ENCODE results near the gene NAA80.

The NAA80 gene

DNA sequence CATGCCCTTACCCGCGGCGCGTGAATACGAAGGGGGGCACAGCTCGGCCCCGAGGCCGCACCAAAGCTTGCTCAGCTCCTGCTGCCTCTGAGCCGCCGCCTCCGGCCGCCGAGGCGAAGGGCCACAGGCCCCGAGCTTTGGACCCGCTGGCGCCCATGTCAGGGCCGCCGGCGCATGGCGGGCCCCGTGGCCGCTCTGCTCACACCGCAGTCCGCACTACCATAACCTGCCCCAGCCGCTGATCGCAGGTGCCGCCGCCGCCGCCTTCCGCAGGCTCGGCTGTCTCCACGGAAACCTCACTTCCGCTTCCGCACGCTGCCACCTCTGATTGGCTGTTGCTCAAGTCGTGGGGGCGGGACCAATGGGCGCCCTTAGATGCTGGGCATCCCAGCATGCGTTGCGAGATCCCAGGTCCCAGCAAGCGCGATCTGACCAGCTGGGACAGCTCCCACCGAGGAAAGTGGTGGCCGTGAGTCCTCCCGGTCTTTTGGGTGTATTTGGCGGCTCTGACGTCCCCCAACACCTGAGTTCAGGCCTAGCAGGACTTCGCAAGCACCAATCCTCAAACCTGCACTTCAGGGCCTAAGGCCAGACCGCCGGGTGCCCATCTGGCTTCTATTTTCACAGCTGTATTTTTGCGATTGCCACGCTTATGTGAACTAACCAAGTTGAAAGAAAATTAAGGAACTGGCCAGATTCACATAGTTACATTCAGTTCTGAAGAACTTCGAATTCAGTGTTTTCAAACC lies 28.9 kb upstream of the NAA80 start, which contains the start of gene TUSC2:
TSS of gene TUSC2 (minus strand) at position 281 of the 749 bp plus-strand sequence. CDS start at position 157, 124 bp downstream.
- DNase-seq, result peak; percentile 95

DNA sequence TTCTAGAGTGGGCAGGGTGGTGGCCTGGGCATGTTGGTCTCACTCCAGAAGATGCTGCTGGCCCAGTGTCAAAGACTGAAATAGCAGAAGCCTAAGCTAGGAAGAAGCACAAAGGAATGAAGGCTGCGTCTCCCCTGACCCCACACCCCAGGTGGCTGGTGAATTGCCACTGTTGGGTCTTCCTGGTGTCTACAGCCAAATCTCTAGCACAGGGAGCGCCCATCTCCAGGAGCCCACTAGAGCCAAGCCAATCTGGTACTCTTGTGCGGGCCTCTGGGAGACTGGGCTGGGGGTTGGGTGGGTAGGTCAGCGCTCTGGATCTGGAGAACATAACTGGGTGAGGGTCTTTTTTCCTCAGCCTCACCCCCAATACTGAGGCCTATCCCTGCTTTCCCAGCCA lies 27.9 kb upstream of the NAA80 start:
- DNase-seq, result no peak

- DNase-seq, result no peak
Observed at GRCh38 chr3:50326182-50326541, 27.0 kb upstream of the NAA80 start.

DNA sequence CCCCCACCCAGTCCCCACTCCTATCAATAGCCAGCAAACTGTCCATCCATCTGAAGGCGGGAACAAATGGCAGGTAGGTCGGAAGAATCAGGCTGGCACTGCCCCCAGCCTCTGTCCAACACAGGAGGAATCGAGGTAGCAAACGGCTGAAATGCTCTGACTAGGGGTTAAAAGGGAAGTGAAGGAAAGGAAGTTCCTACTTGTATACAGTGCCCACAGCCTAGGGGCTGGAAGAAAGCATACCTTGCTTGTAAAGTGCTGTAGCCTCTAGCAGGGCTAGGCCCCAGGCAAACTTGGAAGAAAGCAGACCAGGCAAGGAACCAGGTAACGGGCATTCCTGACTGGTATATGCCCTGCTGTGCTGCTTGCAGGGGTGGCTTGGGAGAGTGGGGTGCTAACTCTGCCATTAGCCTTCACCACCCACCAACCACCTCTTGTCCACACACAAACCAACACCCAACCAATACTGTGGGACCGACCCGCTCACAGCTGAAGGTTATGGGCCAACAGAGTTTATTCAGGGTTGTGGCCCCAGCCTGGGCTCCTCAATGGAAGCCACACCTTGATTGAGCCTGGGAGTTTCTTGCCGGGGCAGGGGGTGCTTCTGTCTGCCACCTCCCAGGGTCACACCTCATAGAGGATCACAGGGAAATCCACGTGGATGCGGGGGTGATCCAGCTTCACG lies 26.4 kb upstream of the NAA80 start:
- no peak for DNase-seq

DNA sequence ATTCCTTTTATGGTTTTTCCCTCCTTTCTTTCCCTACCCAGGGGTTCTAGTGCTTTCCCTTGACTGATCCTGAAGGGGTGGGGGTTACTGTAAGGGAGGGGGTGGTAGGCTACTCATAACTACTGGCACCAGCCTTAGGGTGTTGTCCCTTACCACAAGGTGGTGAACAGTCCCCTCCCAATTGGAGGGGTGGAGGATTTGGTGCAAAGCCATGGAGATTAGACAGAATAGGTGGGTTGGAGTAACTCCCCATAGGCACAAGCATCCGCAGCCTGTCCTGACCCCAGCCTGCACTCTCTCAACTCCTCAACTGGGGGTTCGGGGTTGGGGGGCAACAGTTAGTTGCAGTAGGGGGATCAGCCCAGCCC lies 25.9 kb upstream of the NAA80 start:
- DNase-seq, result no peak

GRCh38 chr3:50324351-50325112 lies 25.3 kb upstream of the NAA80 start:
- peak; percentile 70 for DNase-seq

- no peak for DNase-seq
Observed at GRCh38 chr3:50323614-50324199, 24.5 kb upstream of the NAA80 start.

- no peak for DNase-seq
Observed at GRCh38 chr3:50323092-50323600, 23.9 kb upstream of the NAA80 start.

GRCh38 chr3:50322386-50323091 lies 23.3 kb upstream of the NAA80 start, which contains the start of gene HYAL2:
HYAL2 (minus strand) TSS chr3:50322745; CDS start chr3:50320489, 2,256 bp downstream.
- no peak for DNase-seq

- DNase-seq, result no peak
Observed at GRCh38 chr3:50322115-50322385, 22.8 kb upstream of the NAA80 start.

- peak; percentile 86 for DNase-seq
Observed at GRCh38 chr3:50321336-50322114, 22.3 kb upstream of the NAA80 start.

- DNase-seq, result no peak
Observed at GRCh38 chr3:50320853-50321335, 21.7 kb upstream of the NAA80 start.

- DNase-seq, result no peak
Observed at GRCh38 chr3:50319894-50320625, 20.9 kb upstream of the NAA80 start.

DNA sequence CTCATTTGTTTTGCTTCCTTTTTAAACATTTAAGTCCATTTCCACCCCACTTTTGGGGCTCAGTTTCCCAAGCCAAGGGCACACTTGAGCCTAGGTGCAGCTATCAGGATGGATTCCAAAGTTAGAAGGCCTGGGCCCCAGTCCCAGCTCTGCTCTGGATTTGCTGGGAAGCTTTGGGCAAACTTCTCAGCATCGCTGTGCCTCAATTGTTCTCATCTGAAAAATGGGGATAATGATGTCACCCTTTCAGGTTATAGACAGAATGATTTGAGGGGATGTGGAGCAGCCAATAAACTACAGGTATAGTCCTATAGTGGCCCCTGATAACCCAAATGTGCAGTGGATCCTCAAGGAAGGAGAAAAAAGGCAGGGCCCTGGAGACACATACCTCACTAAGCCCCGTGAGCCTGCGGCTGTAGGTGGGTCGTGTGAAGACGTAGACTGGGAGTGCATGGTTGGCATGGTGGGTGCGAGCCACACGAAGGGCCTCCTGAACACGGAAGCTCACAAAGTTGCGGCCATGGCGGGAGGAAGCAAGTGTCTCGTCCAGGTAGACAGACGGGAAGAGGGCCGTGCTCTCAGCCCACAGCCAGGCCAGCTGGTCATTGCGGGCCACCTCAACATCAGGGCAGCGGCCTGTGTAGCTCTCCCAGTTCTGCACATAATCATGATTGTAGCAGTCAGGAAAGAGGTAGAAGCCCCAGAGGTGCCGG lies 20.1 kb upstream of the NAA80 start:
- no peak for DNase-seq

DNA sequence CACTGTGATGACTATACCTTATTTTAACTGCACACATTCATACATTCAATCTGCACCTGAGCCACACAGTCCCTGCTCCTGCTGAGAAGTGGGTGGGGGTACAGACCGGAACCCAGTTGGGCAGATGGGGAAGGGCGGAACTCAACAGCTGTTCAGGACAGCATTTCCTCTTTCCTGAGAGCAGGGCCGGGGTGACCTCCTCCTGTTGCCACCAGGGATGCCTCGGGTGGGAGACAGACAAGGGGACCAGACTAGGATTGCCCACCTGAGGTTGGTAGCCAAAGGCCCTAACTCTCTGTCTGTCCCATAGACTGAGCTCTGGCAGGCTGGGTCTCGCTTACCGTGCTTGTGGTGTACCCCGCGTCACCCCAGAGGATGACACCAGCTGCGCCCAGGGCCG lies 19.4 kb upstream of the NAA80 start:
- no peak for DNase-seq

DNA sequence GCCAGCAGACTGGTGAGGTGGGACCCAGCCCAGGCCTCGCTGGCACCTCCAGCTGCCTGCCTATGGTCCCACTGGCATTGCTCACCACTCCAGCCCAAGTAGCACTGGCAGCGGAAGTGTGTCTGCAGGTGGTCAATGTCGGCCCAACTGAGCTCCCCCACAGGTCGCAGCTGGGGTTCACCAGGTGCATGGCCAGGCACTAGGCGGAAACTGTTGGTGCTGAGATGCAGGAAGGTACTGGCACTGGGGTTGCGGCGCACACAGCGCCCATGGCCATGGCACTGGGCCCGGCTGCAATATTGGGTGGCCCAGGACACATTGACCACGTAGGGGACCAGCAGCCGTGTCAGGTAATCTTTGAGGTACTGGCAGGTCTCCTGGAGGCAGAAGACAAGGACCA lies 19.0 kb upstream of the NAA80 start:
- DNase-seq, result no peak

- DNase-seq, result no peak
Observed at GRCh38 chr3:50317300-50317699, 18.1 kb upstream of the NAA80 start.

GRCh38 chr3:50316657-50317242 lies 17.5 kb upstream of the NAA80 start:
- DNase-seq, result peak; percentile 80

DNA sequence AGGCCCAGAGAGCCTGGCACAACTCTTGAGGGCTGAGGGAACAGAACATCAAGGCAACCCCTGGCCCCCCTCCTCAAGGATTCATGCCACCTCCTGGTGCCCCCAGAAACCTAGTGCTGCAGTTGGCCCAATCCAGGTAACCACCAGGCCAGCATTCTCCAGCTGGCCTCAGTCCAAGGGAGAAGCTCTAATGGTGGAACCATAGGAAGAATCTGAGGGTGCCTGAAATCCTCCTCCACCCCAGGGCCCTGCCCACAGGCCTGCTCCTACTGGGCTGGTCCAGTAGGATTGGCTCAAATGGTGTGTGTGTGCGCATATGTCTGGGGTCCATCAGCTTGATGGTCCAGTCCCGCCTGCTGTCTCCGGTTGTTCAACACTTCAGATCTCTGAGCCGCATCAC lies 15.6 kb upstream of the NAA80 start:
- no peak for DNase-seq

DNA sequence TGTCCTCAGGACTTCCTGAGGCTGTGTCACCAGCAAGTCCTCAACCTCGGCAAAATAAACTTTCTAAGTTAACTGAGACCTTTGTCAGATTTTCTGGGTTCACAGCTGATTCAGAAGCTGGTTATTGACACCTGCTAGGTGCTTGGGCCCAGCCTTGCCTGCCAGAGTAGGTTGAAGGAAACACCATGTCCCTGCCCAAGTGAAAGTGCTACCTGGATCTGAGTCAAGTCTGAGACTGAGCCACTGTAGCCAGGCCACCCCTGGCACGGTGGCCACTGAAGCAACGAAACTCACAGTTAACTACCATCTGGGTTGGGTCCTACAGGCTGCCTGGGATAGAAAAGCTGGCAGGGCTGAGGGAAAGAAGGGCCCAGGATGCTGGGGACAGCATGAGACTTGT lies 15.1 kb upstream of the NAA80 start:
- no peak for DNase-seq
